ENCODE measurements around the gene MAPK13.

Gene MAPK13

GRCh38 chr6:36114798-36115408, 15.4 kb upstream of the MAPK13 start:
- H3K4me3 ChIP-seq (ENCODE audit: low read depth, low read length) = no peak overlapping the region

GRCh38 chr6:36115412-36115811, 14.9 kb upstream of the MAPK13 start:
- TF ChIP-seq CTCF (IDR thresholded peaks at IDR 0.05; ENCODE audit: borderline replicate concordance, insufficient read depth, low read depth, low read length) = no peak
- no peak overlapping the region for H3K4me3 ChIP-seq (ENCODE audit: low read depth, low read length)

More at GRCh38 chr6:36114798-36115408, 15.4 kb upstream of the MAPK13 start:
- TF ChIP-seq CTCF (IDR thresholded peaks at IDR 0.05; ENCODE audit: borderline replicate concordance, insufficient read depth, low read depth, low read length) = no peak

GRCh38 chr6:36116066-36116864, 14.0 kb upstream of the MAPK13 start:
- H3K4me3 ChIP-seq (ENCODE audit: low read depth, low read length) = no peak overlapping the region
- TF ChIP-seq CTCF (IDR thresholded peaks at IDR 0.05; ENCODE audit: borderline replicate concordance, insufficient read depth, low read depth, low read length) = no peak

GRCh38 chr6:36116943-36117342, 13.4 kb upstream of the MAPK13 start:
- no peak for TF ChIP-seq CTCF (IDR thresholded peaks at IDR 0.05; ENCODE audit: borderline replicate concordance, insufficient read depth, low read depth, low read length)
- no peak overlapping the region for H3K4me3 ChIP-seq (ENCODE audit: low read depth, low read length)

GRCh38 chr6:36117658-36118549, 12.4 kb upstream of the MAPK13 start:
- no peak for TF ChIP-seq CTCF (IDR thresholded peaks at IDR 0.05; ENCODE audit: borderline replicate concordance, insufficient read depth, low read depth, low read length)
- H3K4me3 ChIP-seq (ENCODE audit: low read depth, low read length) = no peak overlapping the region

GRCh38 chr6:36118550-36119107, 11.7 kb upstream of the MAPK13 start:
- H3K4me3 ChIP-seq (ENCODE audit: low read depth, low read length) = no peak overlapping the region
- TF ChIP-seq CTCF (IDR thresholded peaks at IDR 0.05; ENCODE audit: borderline replicate concordance, insufficient read depth, low read depth, low read length) = no peak
